GM18498 (cell line): Measurements from ENCODE around the gene ETV6.

Experiments used
- ATAC-seq: cut with Tn5 transposase; IDR thresholded peaks from one replicate; pipeline ENCODE4 v1.9.1; 2021; ENCODE audit warnings: mild to moderate bottlenecking, moderate library complexity; ENCODE audit not compliant: unreplicated experiment

Gene ETV6

GRCh38 chr12:11642785-11643184 is 6.7 kb upstream of the ETV6 start:
- ATAC-seq, result no peak

- ATAC-seq, result no peak
Observed at GRCh38 chr12:11645391-11645790, 4.1 kb upstream of the ETV6 start.

- peak; percentile 47 for ATAC-seq
Observed at GRCh38 chr12:11648514-11649412, 711 bp upstream of the ETV6 start.

- ATAC-seq, result no peak
Observed at GRCh38 chr12:11650286-11651281, 1.1 kb downstream of the ETV6 start.

GRCh38 chr12:11651381-11651780 is 1.9 kb downstream of the ETV6 start:
- ATAC-seq, result no peak

- ATAC-seq, result no peak
Observed at GRCh38 chr12:11651785-11652184, 2.3 kb downstream of the ETV6 start.

- ATAC-seq, result no peak
Observed at GRCh38 chr12:11652351-11653040, 3.0 kb downstream of the ETV6 start.

- ATAC-seq, result peak; percentile 17
Observed at GRCh38 chr12:11653215-11653753, 3.8 kb downstream of the ETV6 start.

- ATAC-seq, result no peak
Observed at GRCh38 chr12:11654338-11654737, 4.9 kb downstream of the ETV6 start.

GRCh38 chr12:11654802-11655201 is 5.3 kb downstream of the ETV6 start:
- no peak for ATAC-seq

GRCh38 chr12:11655842-11656241 is 6.4 kb downstream of the ETV6 start:
- no peak for ATAC-seq

GRCh38 chr12:11656550-11656949 is 7.1 kb downstream of the ETV6 start:
- ATAC-seq, result no peak

- no peak for ATAC-seq
Observed at GRCh38 chr12:11657511-11657910, 8.0 kb downstream of the ETV6 start.

- no peak for ATAC-seq
Observed at GRCh38 chr12:11658791-11659190, 9.3 kb downstream of the ETV6 start.

- no peak for ATAC-seq
Observed at GRCh38 chr12:11660624-11661023, 11.2 kb downstream of the ETV6 start.

- ATAC-seq, result no peak
Observed at GRCh38 chr12:11661491-11662089, 12.1 kb downstream of the ETV6 start.

GRCh38 chr12:11662369-11662768 is 12.9 kb downstream of the ETV6 start:
- no peak for ATAC-seq

GRCh38 chr12:11663130-11663529 is 13.7 kb downstream of the ETV6 start:
- no peak for ATAC-seq

- ATAC-seq, result no peak
Observed at GRCh38 chr12:11664101-11664500, 14.6 kb downstream of the ETV6 start.
